ENCODE results near the gene MESP1. TPM values are rescaled to one million over a fixed set of nuclear protein-coding genes. Genes with fewer than 3 reads are reported as not detected.

Gene MESP1
- total and polyA plus RNA-seq, 10 of the 15 experiments (the other 5 are each of a cell fraction or from before 2014, with no cell fraction given): 0.04 to 1.1 (median 0.57) TPM; not detected in 2

DNA sequence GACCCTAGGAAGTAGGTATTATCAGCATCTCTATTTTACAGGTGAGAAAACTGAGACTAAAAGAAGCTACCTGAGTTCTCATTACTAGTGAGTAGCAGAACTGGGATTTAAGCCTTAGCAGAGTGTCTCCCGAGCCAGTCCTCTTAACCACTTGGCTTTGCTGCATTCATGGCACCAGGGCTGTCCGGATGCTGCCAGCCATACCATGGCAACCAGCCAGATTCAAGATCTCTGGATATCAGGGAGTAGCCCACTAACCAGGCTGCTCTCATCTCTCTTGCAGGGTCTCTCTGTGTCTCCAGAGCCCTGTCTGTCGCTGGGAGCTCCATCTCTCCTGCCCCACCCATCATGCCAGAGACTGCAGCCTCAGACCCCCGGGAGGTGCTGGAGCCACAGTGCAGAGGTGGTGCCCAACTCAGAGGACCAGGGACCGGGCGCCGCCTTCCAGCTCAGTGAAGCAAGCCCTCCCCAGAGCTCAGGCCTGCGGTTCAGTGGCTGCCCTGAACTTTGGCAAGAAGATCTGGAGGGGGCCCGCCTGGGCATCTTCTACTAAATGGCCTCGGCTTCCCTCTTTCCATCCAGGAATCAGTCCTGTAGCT lies 26.8 kb upstream of the MESP1 start:
- Histone ChIP-seq H3K9me3 (replicated peaks; ENCODE audit: control insufficient read depth, insufficient read depth, low read length) (no peaks in the 10 kb centered on the region), H3K36me3 (ENCODE audit: control insufficient read depth in 2 of 2, insufficient read depth in 2 of 2, low read length in 1 of 2) (no peaks in the 10 kb centered on the region), H3K27ac (ENCODE audit: control insufficient read depth, insufficient read depth) (no peak overlapping the region), H4K20me1 (ENCODE audit: control insufficient read depth, insufficient read depth) (no peaks in the 10 kb centered on the region), H3K4me2 (ENCODE audit: control insufficient read depth, insufficient read depth) (no peak overlapping the region), H3K27me3 (replicated peaks in 1 of 2; ENCODE audit: control insufficient read depth in 2 of 2, insufficient read depth in 2 of 2, low read length in 1 of 2) (no peaks in the 10 kb centered on the region), H3K79me2 (ENCODE audit: control insufficient read depth, insufficient read depth, low read length) (no peaks in the 10 kb centered on the region), H3K4me3 (no peak overlapping the region), H2AFZ (ENCODE audit: control insufficient read depth, low read depth, low read length) (no peak overlapping the region), H3K9ac (ENCODE audit: control insufficient read depth, insufficient read depth, low read length) (no peak overlapping the region), H3K4me1 (ENCODE audit: control insufficient read depth, insufficient read depth, low read length) (peaks cover 31% of the 10 kb centered on the region)
- WGBS (ENCODE audit: insufficient coverage, insufficient replicate concordance, low lambda C conversion rate, missing lambda C conversion rate): 94% methylated on average over 10 of the region's 10 CpGs
- ChIA-PET POLR2A (no interaction called here), SMC1A (ENCODE audit: uncharacterized antibody, unreplicated experiment) (interaction anchor here (1.5 kb wide), 1 partner anchor 96 kb away, joined by 7 read pairs; no protein-coding TSS in a partner anchor), RAD21 (ENCODE audit: unreplicated experiment) (no interaction called here), CTCF (interaction anchor here (1.1 to 1.4 kb wide), 3 partner anchors 17 to 293 kb away, joined by 3 to 7 read pairs (median 5); no protein-coding TSS in a partner anchor)
- BruUV-seq (replicated peaks): no TSS peak
- DNase-seq (ENCODE audit: low read depth, low spot score) (no peak), FAIRE-seq (no peak), ATAC-seq (no peak)
- in situ Hi-C loops (cut with MboI): no loop called here
- intact Hi-C loops (cut with micrococcal nuclease; ENCODE audit: unreplicated experiment): no loop called here
- TF ChIP-seq, protein P1, sequence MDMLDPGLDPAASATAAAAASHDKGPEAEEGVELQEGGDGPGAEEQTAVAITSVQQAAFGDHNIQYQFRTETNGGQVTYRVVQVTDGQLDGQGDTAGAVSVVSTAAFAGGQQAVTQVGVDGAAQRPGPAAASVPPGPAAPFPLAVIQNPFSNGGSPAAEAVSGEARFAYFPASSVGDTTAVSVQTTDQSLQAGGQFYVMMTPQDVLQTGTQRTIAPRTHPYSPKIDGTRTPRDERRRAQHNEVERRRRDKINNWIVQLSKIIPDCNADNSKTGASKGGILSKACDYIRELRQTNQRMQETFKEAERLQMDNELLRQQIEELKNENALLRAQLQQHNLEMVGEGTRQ (IDR thresholded peaks at IDR 0.05; ENCODE audit: borderline replicate concordance, low read depth, low read length): no peak
- TF ChIP-seq BACH1 (IDR thresholded peaks at IDR 0.05; ENCODE audit: borderline replicate concordance) (no peak), RCOR1 (conservative IDR thresholded peaks at IDR 0.05; ENCODE audit: low read depth, low read length) (no peak)

DNA sequence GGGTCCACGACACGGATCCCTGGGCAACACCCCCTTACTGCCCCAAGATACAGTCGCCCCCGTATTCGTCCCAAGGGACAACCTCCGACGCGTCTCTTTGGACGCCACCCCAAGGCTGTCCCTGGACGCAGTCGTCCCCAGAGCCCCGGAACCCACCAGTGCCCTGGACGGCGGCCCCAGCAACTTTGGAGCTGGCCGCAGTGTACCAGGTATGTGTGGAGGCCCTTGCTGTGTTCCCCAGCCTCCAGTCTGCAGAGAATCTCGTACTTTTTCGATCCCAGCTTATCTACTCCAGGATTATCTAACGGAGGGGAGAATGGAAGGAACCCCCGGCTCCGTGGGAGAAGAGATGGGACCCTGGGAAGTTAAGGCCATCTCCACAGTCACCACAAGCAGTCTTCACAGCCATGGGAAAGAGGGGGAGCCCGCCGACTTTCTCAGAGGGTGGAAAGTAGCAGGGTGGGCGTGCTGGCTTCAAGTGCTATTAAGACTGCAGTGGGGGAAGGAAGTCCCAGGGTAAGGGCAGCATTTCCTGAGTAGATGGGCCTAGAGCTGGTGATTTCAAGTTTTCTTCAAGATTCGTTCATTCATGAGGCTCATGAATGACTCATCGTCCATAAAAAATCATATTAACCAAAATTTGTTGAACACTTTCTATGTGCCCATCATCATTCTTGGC lies 26.2 kb upstream of the MESP1 start:
- Histone ChIP-seq H3K4me2 (ENCODE audit: control insufficient read depth, insufficient read depth) (peak overlapping the region; percentile 92), H3K4me3 (no peak overlapping the region)
- CTCF ChIA-PET: interaction anchor here (0.6 to 1.4 kb wide), 3 partner anchors 16 to 661 kb away, joined by 3 to 7 read pairs (median 5); no protein-coding TSS in a partner anchor

More for the DNA sequence above, 26.2 kb upstream of the MESP1 start:
- Histone ChIP-seq H3K9ac (ENCODE audit: control insufficient read depth, insufficient read depth, low read length) (no peak overlapping the region), H3K9me3 (replicated peaks; ENCODE audit: control insufficient read depth, insufficient read depth, low read length) (no peaks in the 10 kb centered on the region), H3K27me3 (replicated peaks in 1 of 2; ENCODE audit: control insufficient read depth in 2 of 2, insufficient read depth in 2 of 2, low read length in 1 of 2) (no peaks in the 10 kb centered on the region), H2AFZ (ENCODE audit: control insufficient read depth, low read depth, low read length) (0 out of 2 replicates have a peak overlapping the region, but pooled peaks have one; percentile 94), H3K36me3 (ENCODE audit: control insufficient read depth in 2 of 2, insufficient read depth in 2 of 2, low read length in 1 of 2) (no peaks in the 10 kb centered on the region), H4K20me1 (ENCODE audit: control insufficient read depth, insufficient read depth) (no peaks in the 10 kb centered on the region), H3K4me1 (ENCODE audit: control insufficient read depth, insufficient read depth, low read length) (peaks cover 28% of the 10 kb centered on the region), H3K27ac (ENCODE audit: control insufficient read depth, insufficient read depth) (no peak overlapping the region), H3K79me2 (ENCODE audit: control insufficient read depth, insufficient read depth, low read length) (no peaks in the 10 kb centered on the region)
- FAIRE-seq: no peak
- no TSS peak for BruUV-seq (replicated peaks)
- intact Hi-C loops (cut with micrococcal nuclease; ENCODE audit: unreplicated experiment) (no loop called here), in situ Hi-C loops (cut with MboI) (no loop called here)
- ChIA-PET POLR2A (no interaction called here), RAD21 (ENCODE audit: unreplicated experiment) (no interaction called here), SMC1A (ENCODE audit: uncharacterized antibody, unreplicated experiment) (interaction anchor here (1.5 kb wide), 1 partner anchor 97 kb away, joined by 7 read pairs; no protein-coding TSS in a partner anchor)
- WGBS (ENCODE audit: insufficient coverage, insufficient replicate concordance, low lambda C conversion rate, missing lambda C conversion rate): 83% methylated on average over 25 of the region's 25 CpGs
- TF ChIP-seq POLR2AphosphoS2 (IDR thresholded peaks at IDR 0.05; ENCODE audit: low read depth, low read length) (no peak), IRF4 (IDR thresholded peaks at IDR 0.05; ENCODE audit: low read depth, low read length) (no peak)
- TF ChIP-seq, protein P2, sequence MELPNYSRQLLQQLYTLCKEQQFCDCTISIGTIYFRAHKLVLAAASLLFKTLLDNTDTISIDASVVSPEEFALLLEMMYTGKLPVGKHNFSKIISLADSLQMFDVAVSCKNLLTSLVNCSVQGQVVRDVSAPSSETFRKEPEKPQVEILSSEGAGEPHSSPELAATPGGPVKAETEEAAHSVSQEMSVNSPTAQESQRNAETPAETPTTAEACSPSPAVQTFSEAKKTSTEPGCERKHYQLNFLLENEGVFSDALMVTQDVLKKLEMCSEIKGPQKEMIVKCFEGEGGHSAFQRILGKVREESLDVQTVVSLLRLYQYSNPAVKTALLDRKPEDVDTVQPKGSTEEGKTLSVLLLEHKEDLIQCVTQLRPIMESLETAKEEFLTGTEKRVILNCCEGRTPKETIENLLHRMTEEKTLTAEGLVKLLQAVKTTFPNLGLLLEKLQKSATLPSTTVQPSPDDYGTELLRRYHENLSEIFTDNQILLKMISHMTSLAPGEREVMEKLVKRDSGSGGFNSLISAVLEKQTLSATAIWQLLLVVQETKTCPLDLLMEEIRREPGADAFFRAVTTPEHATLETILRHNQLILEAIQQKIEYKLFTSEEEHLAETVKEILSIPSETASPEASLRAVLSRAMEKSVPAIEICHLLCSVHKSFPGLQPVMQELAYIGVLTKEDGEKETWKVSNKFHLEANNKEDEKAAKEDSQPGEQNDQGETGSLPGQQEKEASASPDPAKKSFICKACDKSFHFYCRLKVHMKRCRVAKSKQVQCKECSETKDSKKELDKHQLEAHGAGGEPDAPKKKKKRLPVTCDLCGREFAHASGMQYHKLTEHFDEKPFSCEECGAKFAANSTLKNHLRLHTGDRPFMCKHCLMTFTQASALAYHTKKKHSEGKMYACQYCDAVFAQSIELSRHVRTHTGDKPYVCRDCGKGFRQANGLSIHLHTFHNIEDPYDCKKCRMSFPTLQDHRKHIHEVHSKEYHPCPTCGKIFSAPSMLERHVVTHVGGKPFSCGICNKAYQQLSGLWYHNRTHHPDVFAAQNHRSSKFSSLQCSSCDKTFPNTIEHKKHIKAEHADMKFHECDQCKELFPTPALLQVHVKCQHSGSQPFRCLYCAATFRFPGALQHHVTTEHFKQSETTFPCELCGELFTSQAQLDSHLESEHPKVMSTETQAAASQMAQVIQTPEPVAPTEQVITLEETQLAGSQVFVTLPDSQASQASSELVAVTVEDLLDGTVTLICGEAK (IDR thresholded peaks at IDR 0.05; ENCODE audit: borderline replicate concordance): no peak
- no peak for ATAC-seq
- no peak for DNase-seq (ENCODE audit: low read depth, low spot score)

Measured in GM12878 (cell line).